Activated CD8-positive, alpha-beta T cell treated with anti-CD3 and anti-CD28 coated beads for 36 hours (primary cell): ENCODE results near the gene CAPZA1. TPM values are rescaled to one million over a fixed set of nuclear protein-coding genes. Genes with fewer than 3 reads are reported as not detected.

ENCODE experiments used
- ATAC-seq: fragments of 200-7000 bp; cut with Tn5 transposase; one replicate; pipeline ENCODE4 v1.10.0; 2021; ENCODE audit warnings: mild to moderate bottlenecking, moderate library complexity
- CTCF ChIA-PET: fragments of 350-600 bp; sonication (Branson Sonifier 250); formaldehyde crosslinking; loops from one replicate; lab custom pipeline; 2021; ENCODE audit warnings: antibody characterized with exemption; lab: Charles Lee
- POLR2A ChIA-PET: fragments of 350-600 bp; sonication (Branson Sonifier 250); formaldehyde crosslinking; loops from one replicate; lab custom pipeline; 2021; ENCODE audit warnings: antibody characterized with exemption; lab: Charles Lee
- DNase-seq: peaks from one replicate; pipeline ENCODE4 v3.0.0-alpha.2; 2020
- H3K27ac Mint-ChIP-seq: one replicate; pipeline ENCODE4 v1.8.0; 2021; ENCODE audit warnings: mild to moderate bottlenecking, mixed read lengths
- H3K27me3 Mint-ChIP-seq: one replicate; pipeline ENCODE4 v1.8.0; 2021; ENCODE audit warnings: mixed read lengths
- H3K36me3 Mint-ChIP-seq: one replicate; pipeline ENCODE4 v1.8.0; 2021; ENCODE audit warnings: low read depth, mixed read lengths
- H3K4me1 Mint-ChIP-seq: one replicate; pipeline ENCODE4 v1.8.0; 2021; ENCODE audit warnings: low read depth, mixed read lengths
- H3K4me3 Mint-ChIP-seq: one replicate; pipeline ENCODE4 v1.8.0; 2021; ENCODE audit warnings: mild to moderate bottlenecking, moderate library complexity, mixed read lengths
- H3K9me3 Mint-ChIP-seq: one replicate; pipeline ENCODE4 v1.8.0; 2021; ENCODE audit warnings: mixed read lengths
- CTCF ChIP-seq: fragments of 200-600 bp; IDR thresholded peaks from one replicate; pipeline ENCODE4 v1.8.0; 2022; ENCODE audit warnings: antibody characterized with exemption, mild to moderate bottlenecking
- intact Hi-C: fragments of 100-400 bp; cut with micrococcal nuclease; formaldehyde crosslinking; loops from one replicate; pipeline ENCODE4 v1.10.0; 2022
- total RNA-seq, 2 experiments: library from RNA; stranded (reverse); gene quantifications; one replicate each; pipeline ENCODE4 v1.2.3, GENCODE V29; 2021

Gene CAPZA1
- total RNA-seq, 2 experiments from 2014 or later, result 220 to 230 TPM

GRCh38 chr1:112707221-112708001 is 87.8 kb downstream of the CAPZA1 start:
- CTCF ChIA-PET, result interaction anchor here (0.6 to 4.2 kb wide), 19 partner anchors 9 to 1025 kb away, joined by 3 to 41 read pairs (median 3); partner anchors contain the start of genes CAPZA1, LRIG2, MOV10 and ST7L
- POLR2A ChIA-PET, result interaction anchor here (1.1 to 1.3 kb wide), 2 partner anchors 28 to 32 kb away, joined by 3 to 6 read pairs; partner anchors contain the start of gene MOV10
- peaks cover 16% of the 10 kb centered on the region for H3K27me3 Mint-ChIP-seq
- TF ChIP-seq CTCF, result peak; percentile 89
- ATAC-seq (peak; percentile 50), DNase-seq (peak; percentile 75)
- no peaks in the 10 kb centered on the region for H3K36me3 Mint-ChIP-seq
- H3K4me3 Mint-ChIP-seq, result peak overlapping the region; percentile 70
- H3K4me1 Mint-ChIP-seq, result peaks cover 36% of the 10 kb centered on the region
- H3K27ac Mint-ChIP-seq, result no peak overlapping the region
- no peaks in the 10 kb centered on the region for H3K9me3 Mint-ChIP-seq
- intact Hi-C loops, result loop anchor here (2.0 to 10.0 kb wide), 3 partner anchors 35 to 317 kb away; partner anchors contain the start of genes CAPZA1, MOV10 and ST7L

- no peak for ATAC-seq
- DNase-seq, result no peak
- intact Hi-C loops, result loop anchor here (5.0 to 10.0 kb wide), 2 partner anchors 36 to 93 kb away; partner anchors contain the start of genes CAPZA1, MOV10 and ST7L
- Mint-ChIP-seq H3K4me1 (peaks cover 32% of the 10 kb centered on the region), H3K9me3 (no peaks in the 10 kb centered on the region), H3K4me3 (peak overlapping the region; percentile 70), H3K27me3 (peaks cover 19% of the 10 kb centered on the region), H3K27ac (no peak overlapping the region), H3K36me3 (no peaks in the 10 kb centered on the region)
- TF ChIP-seq CTCF, result no peak
- ChIA-PET CTCF (interaction anchor here (0.7 to 4.2 kb wide), 18 partner anchors 9 to 1025 kb away, joined by 3 to 41 read pairs (median 4); partner anchors contain the start of genes CAPZA1, MOV10 and ST7L), POLR2A (interaction anchor here (1.1 kb wide), 1 partner anchor 33 kb away, joined by 6 read pairs; the partner anchor contains the start of gene MOV10)
These were observed 88.4 kb downstream of the CAPZA1 start for GRCh38 chr1:112708002-112708448.

- peaks cover 32% of the 10 kb centered on the region for H3K4me1 Mint-ChIP-seq
- ChIA-PET CTCF (interaction anchor here (0.7 to 4.2 kb wide), 15 partner anchors 10 to 1024 kb away, joined by 3 to 41 read pairs (median 4); partner anchors contain the start of genes CAPZA1, MOV10 and ST7L), POLR2A (interaction anchor here (1.1 kb wide), 1 partner anchor 34 kb away, joined by 6 read pairs; the partner anchor contains the start of gene MOV10)
- peaks cover 22% of the 10 kb centered on the region for H3K27me3 Mint-ChIP-seq
- DNase-seq (no peak), ATAC-seq (no peak)
- no peak overlapping the region for H3K27ac Mint-ChIP-seq
- no peaks in the 10 kb centered on the region for H3K36me3 Mint-ChIP-seq
- no peak overlapping the region for H3K4me3 Mint-ChIP-seq
- intact Hi-C loops, result loop anchor here (5.0 to 10.0 kb wide), 2 partner anchors 36 to 94 kb away; partner anchors contain the start of genes CAPZA1, MOV10 and ST7L
- no peaks in the 10 kb centered on the region for H3K9me3 Mint-ChIP-seq
- TF ChIP-seq CTCF, result no peak
These were observed 88.9 kb downstream of the CAPZA1 start for GRCh38 chr1:112708489-112708888.

- no peak for ATAC-seq
- ChIA-PET POLR2A (interaction anchor here (1.5 kb wide), 1 partner anchor 35 kb away, joined by 6 read pairs; the partner anchor contains the start of gene MOV10), CTCF (interaction anchor here (0.9 to 4.2 kb wide), 7 partner anchors 9 to 362 kb away, joined by 3 to 41 read pairs (median 7); partner anchors contain the start of gene LRIG2)
- Mint-ChIP-seq H3K36me3 (no peaks in the 10 kb centered on the region), H3K27me3 (peaks cover 32% of the 10 kb centered on the region), H3K4me1 (peaks cover 23% of the 10 kb centered on the region), H3K4me3 (no peak overlapping the region), H3K27ac (no peak overlapping the region), H3K9me3 (no peaks in the 10 kb centered on the region)
- intact Hi-C loops, result loop anchor here (2.0 kb wide), 1 partner anchor 205 kb away; no protein-coding TSS in a partner anchor
- DNase-seq, result no peak
- no peak for TF ChIP-seq CTCF
These were observed 90.5 kb downstream of the CAPZA1 start for GRCh38 chr1:112710159-112710558.
